Measurements from ENCODE around the gene KDSR. TPM values are rescaled to one million over a fixed set of nuclear protein-coding genes. Genes with fewer than 3 reads are reported as not detected.
A peak's percentile ranks its signal among the peaks of the same experiment; 100 is the strongest.

Gene KDSR
- total and polyA plus RNA-seq, 2 donors (not counting 1 experiment from before 2014, with no cell fraction given): 43.3 to 54.1 TPM

GRCh38 chr18:63377275-63377980, 10.4 kb upstream of the KDSR start:
- Histone ChIP-seq H3K27ac (ENCODE audit: insufficient read depth, low read length) (no peak overlapping the region), H4K20me1 (ENCODE audit: control insufficient read depth, extremely low read depth, insufficient read depth, low read length) (no peaks in the 10 kb centered on the region), H2AFZ (ENCODE audit: low read length) (no peak overlapping the region), H3K4me1 (ENCODE audit: control insufficient read depth, extremely low read depth, insufficient read depth, low read length) (no peaks in the 10 kb centered on the region), H3K9me3 (ENCODE audit: control insufficient read depth, insufficient read depth, low read depth, low read length) (no peaks in the 10 kb centered on the region), H3K36me3 (ENCODE audit: control insufficient read depth, insufficient read depth, low read length) (no peaks in the 10 kb centered on the region), H3K4me3 (replicated peaks in 1 of 4; ENCODE audit: control extremely low read depth in 1 of 4, insufficient read depth in 1 of 4, low read depth in 3 of 4, low read length in 4 of 4) (no peak overlapping the region), H3K27me3 (ENCODE audit: control insufficient read depth, insufficient read depth, low read length) (no peaks in the 10 kb centered on the region), H3K4me2 (ENCODE audit: extremely low read depth, insufficient read depth, low read length) (no peak overlapping the region), H3K9ac (ENCODE audit: insufficient read depth, low read length) (no peak overlapping the region), H3K79me2 (ENCODE audit: control insufficient read depth, insufficient read depth, low read length) (no peaks in the 10 kb centered on the region)
- no peak for DNase-seq (ENCODE audit: low read depth in 2 of 2)
- TF ChIP-seq, protein P1, sequence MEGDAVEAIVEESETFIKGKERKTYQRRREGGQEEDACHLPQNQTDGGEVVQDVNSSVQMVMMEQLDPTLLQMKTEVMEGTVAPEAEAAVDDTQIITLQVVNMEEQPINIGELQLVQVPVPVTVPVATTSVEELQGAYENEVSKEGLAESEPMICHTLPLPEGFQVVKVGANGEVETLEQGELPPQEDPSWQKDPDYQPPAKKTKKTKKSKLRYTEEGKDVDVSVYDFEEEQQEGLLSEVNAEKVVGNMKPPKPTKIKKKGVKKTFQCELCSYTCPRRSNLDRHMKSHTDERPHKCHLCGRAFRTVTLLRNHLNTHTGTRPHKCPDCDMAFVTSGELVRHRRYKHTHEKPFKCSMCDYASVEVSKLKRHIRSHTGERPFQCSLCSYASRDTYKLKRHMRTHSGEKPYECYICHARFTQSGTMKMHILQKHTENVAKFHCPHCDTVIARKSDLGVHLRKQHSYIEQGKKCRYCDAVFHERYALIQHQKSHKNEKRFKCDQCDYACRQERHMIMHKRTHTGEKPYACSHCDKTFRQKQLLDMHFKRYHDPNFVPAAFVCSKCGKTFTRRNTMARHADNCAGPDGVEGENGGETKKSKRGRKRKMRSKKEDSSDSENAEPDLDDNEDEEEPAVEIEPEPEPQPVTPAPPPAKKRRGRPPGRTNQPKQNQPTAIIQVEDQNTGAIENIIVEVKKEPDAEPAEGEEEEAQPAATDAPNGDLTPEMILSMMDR (conservative IDR thresholded peaks at IDR 0.05 in 1 of 2, IDR thresholded peaks at IDR 0.05 in 1 of 2; ENCODE audit: low read depth in 1 of 2, low read length in 2 of 2): no peak
- TF ChIP-seq EZH2 (IDR thresholded peaks at IDR 0.05; ENCODE audit: low read length, missing control alignments): no peak

GRCh38 chr18:63376538-63376937, 9.5 kb upstream of the KDSR start:
- Histone ChIP-seq H3K9ac (ENCODE audit: insufficient read depth, low read length) (no peak overlapping the region), H4K20me1 (ENCODE audit: control insufficient read depth, extremely low read depth, insufficient read depth, low read length) (no peaks in the 10 kb centered on the region), H3K4me3 (replicated peaks in 1 of 4; ENCODE audit: control extremely low read depth in 1 of 4, insufficient read depth in 1 of 4, low read depth in 3 of 4, low read length in 4 of 4) (no peak overlapping the region), H3K36me3 (ENCODE audit: control insufficient read depth, insufficient read depth, low read length) (no peaks in the 10 kb centered on the region), H3K4me1 (ENCODE audit: control insufficient read depth, extremely low read depth, insufficient read depth, low read length) (no peaks in the 10 kb centered on the region), H3K9me3 (ENCODE audit: control insufficient read depth, insufficient read depth, low read depth, low read length) (no peaks in the 10 kb centered on the region), H3K4me2 (ENCODE audit: extremely low read depth, insufficient read depth, low read length) (no peak overlapping the region), H3K27me3 (ENCODE audit: control insufficient read depth, insufficient read depth, low read length) (no peaks in the 10 kb centered on the region), H3K79me2 (ENCODE audit: control insufficient read depth, insufficient read depth, low read length) (no peaks in the 10 kb centered on the region), H3K27ac (ENCODE audit: insufficient read depth, low read length) (no peak overlapping the region), H2AFZ (ENCODE audit: low read length) (no peak overlapping the region)
- peak; percentile 11 to 67 for DNase-seq (ENCODE audit: low read depth in 2 of 2)
- TF ChIP-seq EZH2 (IDR thresholded peaks at IDR 0.05; ENCODE audit: low read length, missing control alignments): no peak

DNA sequence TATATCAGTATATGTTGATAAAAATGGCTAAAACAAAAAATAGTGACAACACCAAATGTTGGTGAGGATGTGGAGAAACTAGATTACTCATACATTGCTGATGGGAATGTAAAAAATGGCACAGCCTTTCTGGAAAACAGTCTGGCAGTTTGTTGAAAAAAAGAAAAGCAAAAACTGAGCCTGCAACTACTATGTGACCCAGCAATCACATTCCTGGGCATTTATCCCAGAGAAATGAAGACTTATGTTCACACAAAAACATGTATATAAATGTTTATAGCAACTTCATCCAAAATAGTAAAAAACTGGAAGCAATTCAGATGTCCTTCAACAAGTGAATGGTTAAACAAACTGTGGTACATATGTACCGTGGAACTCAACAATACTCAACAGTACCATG, 7.5 kb upstream of the KDSR start:
- H3K4me1 ChIP-seq (ENCODE audit: control insufficient read depth, extremely low read depth, insufficient read depth, low read length): no peaks in the 10 kb centered on the region
- H3K9me3 ChIP-seq (ENCODE audit: control insufficient read depth, insufficient read depth, low read depth, low read length): no peaks in the 10 kb centered on the region
- peak; percentile 3 to 93 for DNase-seq (ENCODE audit: low read depth in 2 of 2)
- no peaks in the 10 kb centered on the region for H3K36me3 ChIP-seq (ENCODE audit: control insufficient read depth, insufficient read depth, low read length)
- H3K4me3 ChIP-seq (replicated peaks in 1 of 4; ENCODE audit: control extremely low read depth in 1 of 4, insufficient read depth in 1 of 4, low read depth in 3 of 4, low read length in 4 of 4): no peak overlapping the region
- H3K4me2 ChIP-seq (ENCODE audit: extremely low read depth, insufficient read depth, low read length): no peak overlapping the region
- H3K79me2 ChIP-seq (ENCODE audit: control insufficient read depth, insufficient read depth, low read length): no peaks in the 10 kb centered on the region
- TF ChIP-seq, protein P1 (conservative IDR thresholded peaks at IDR 0.05 in 1 of 2, IDR thresholded peaks at IDR 0.05 in 1 of 2; ENCODE audit: low read depth in 1 of 2, low read length in 2 of 2): no peak
- TF ChIP-seq EZH2 (IDR thresholded peaks at IDR 0.05; ENCODE audit: low read length, missing control alignments): no peak
- no peak overlapping the region for H3K9ac ChIP-seq (ENCODE audit: insufficient read depth, low read length)
- H2AFZ ChIP-seq (ENCODE audit: low read length): no peak overlapping the region
- no peaks in the 10 kb centered on the region for H3K27me3 ChIP-seq (ENCODE audit: control insufficient read depth, insufficient read depth, low read length)
- no peaks in the 10 kb centered on the region for H4K20me1 ChIP-seq (ENCODE audit: control insufficient read depth, extremely low read depth, insufficient read depth, low read length)
- H3K27ac ChIP-seq (ENCODE audit: insufficient read depth, low read length): no peak overlapping the region

Data from fibroblast of lung (primary cell).